Colonic mucosa (tissue), 4 donors: ENCODE data around the gene STOML1. TPM values are rescaled to one million over a fixed set of nuclear protein-coding genes. Genes with fewer than 3 reads are reported as not detected.

Source experiments
- DNase-seq: peaks from one replicate; pipeline ENCODE4 v3.0.0-alpha.2; 2020
- H3K27ac ChIP-seq: fragments of 200-600 bp; one replicate; pipeline ENCODE4 v1.8.0; 2021
- H3K27me3 ChIP-seq: fragments of 200-600 bp; one replicate; pipeline ENCODE4 v1.8.0; 2021
- H3K36me3 ChIP-seq: fragments of 200-600 bp; one replicate; pipeline ENCODE4 v1.8.0; 2021
- H3K4me1 ChIP-seq: fragments of 200-600 bp; one replicate; pipeline ENCODE4 v1.8.0; 2021; ENCODE audit warnings: mild to moderate bottlenecking
- H3K4me3 ChIP-seq: fragments of 200-600 bp; one replicate; pipeline ENCODE4 v1.8.0; 2021
- H3K9ac ChIP-seq, 2 donors: one replicate each; pipeline ENCODE4 v1.7.0; 2013; ENCODE audit warnings: control low read depth in 2 of 2, low read depth in 2 of 2, low read length in 2 of 2
- H3K9me3 ChIP-seq: fragments of 200-600 bp; one replicate; pipeline ENCODE4 v1.8.0; 2021
- CTCF ChIP-seq: fragments of 200-600 bp; IDR thresholded peaks from one replicate; pipeline ENCODE4 v1.8.0; 2022; ENCODE audit warnings: antibody characterized with exemption, mild to moderate bottlenecking
- intact Hi-C: fragments of 100-400 bp; cut with DNase I; formaldehyde crosslinking; loops from one replicate; pipeline ENCODE4 v1.14.1; 2022
- total RNA-seq, 2 donors: library from RNA; stranded (reverse); fragmentation: NEBNext Ultra II Directional in 1 of 2; extraction: Animal tissue kit (Norgen Biotek cat#: 25700) in 1 of 2; gene quantifications; one replicate each; pipeline ENCODE4 v1.2.1, GENCODE V29; 2021
- donor health status: healthy.
- donor health status: DM: no; HTN: no; CAD: no.
- donor health status: DM: no; HTN: no; CAD: no.

The STOML1 gene
- total RNA-seq, 2 donors from 2014 or later: 9.1 to 14.3 TPM

DNA sequence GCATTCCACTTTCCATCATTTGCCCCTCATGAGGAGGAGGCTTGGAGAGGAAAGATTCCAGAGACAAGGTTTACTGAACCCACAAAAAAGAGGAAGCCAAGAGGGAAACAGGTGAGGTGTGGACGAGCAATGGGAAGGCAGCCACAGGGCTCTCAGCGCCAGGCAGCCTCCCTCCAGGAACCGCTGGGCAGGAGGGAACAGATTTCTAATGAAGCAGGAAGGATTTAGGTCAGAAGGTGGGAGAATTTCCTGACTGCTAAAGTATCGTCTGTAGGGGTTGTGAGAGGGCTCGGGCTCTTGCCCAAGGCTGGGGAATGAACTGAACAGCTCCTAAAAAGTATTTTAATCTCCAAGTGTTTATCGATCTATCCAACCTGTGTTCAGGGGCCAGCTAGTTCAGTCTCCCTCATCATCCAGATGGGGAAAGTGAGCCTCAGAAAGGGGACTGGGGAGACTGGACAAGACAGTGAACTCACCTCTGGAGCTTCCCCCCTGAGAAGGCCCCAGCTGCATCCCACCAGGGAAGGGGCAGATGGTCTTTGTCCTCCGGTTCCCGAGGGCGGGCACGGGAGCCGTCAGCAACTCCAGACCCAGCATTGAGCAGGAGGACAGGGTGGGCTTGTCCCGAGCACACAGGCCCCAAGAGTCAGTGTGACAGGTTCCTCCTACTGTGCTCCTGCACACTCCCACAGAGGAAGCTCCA is 55.4 kb downstream of the STOML1 start:
- Histone ChIP-seq H3K27ac (no peak overlapping the region), H3K36me3 (no peaks in the 10 kb centered on the region), H3K4me1 (no peaks in the 10 kb centered on the region), H3K9me3 (no peaks in the 10 kb centered on the region), H3K9ac (no peak overlapping the region), H3K4me3 (no peak overlapping the region), H3K27me3 (no peaks in the 10 kb centered on the region)
- intact Hi-C loops: no loop called here
- no peak for TF ChIP-seq CTCF
- DNase-seq: no peak

GRCh38 chr15:73936181-73936580 is 55.9 kb downstream of the STOML1 start:
- Histone ChIP-seq H3K4me3 (no peak overlapping the region), H3K9ac (no peak overlapping the region), H3K27me3 (no peaks in the 10 kb centered on the region), H3K36me3 (no peaks in the 10 kb centered on the region), H3K27ac (no peak overlapping the region), H3K4me1 (no peaks in the 10 kb centered on the region), H3K9me3 (no peaks in the 10 kb centered on the region)
- no peak for TF ChIP-seq CTCF
- DNase-seq: no peak
- intact Hi-C loops: no loop called here

DNA sequence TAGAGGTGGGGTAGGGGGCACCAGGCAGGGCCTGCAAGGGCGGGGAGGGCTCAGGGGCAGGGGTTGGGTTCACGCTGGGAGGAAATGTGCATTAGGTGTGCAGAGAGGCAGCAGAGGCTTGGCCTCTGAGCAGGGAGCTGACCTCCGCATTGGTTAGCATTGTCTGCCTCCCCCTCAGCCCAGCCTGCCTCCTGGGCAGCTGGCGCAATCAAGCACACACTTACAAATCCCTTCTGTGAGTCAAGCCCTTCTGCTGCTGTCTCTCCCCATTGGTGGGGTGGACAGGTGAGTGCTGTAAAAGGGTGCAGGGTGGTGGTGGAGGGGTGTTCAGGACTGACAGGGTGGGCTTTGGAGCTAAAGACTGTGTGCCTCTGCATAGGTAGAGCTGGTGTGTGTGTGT is 56.5 kb downstream of the STOML1 start:
- Histone ChIP-seq H3K9ac (no peak overlapping the region), H3K4me1 (no peaks in the 10 kb centered on the region), H3K36me3 (no peaks in the 10 kb centered on the region), H3K27ac (no peak overlapping the region), H3K27me3 (no peaks in the 10 kb centered on the region), H3K4me3 (no peak overlapping the region), H3K9me3 (no peaks in the 10 kb centered on the region)
- intact Hi-C loops: no loop called here
- no peak for DNase-seq
- no peak for TF ChIP-seq CTCF

- H3K4me1 ChIP-seq: no peaks in the 10 kb centered on the region
- no peaks in the 10 kb centered on the region for H3K36me3 ChIP-seq
- H3K4me3 ChIP-seq: no peak overlapping the region
- no peak for TF ChIP-seq CTCF
- no peak overlapping the region for H3K27ac ChIP-seq
- no peak for DNase-seq
- no peaks in the 10 kb centered on the region for H3K27me3 ChIP-seq
- H3K9ac ChIP-seq: no peak overlapping the region
- no peaks in the 10 kb centered on the region for H3K9me3 ChIP-seq
- intact Hi-C loops: no loop called here
Observed at GRCh38 chr15:73934281-73934680, 57.8 kb downstream of the STOML1 start.

GRCh38 chr15:73932381-73933191 is 59.5 kb downstream of the STOML1 start:
- Histone ChIP-seq H3K4me1 (no peaks in the 10 kb centered on the region), H3K36me3 (no peaks in the 10 kb centered on the region), H3K9ac (no peak overlapping the region), H3K27me3 (no peaks in the 10 kb centered on the region), H3K27ac (no peak overlapping the region), H3K9me3 (no peaks in the 10 kb centered on the region), H3K4me3 (no peak overlapping the region)
- intact Hi-C loops: no loop called here
- no peak for TF ChIP-seq CTCF
- DNase-seq: no peak
